Urothelium cell line (cell line): Measurements from ENCODE around the gene TSFM.

ENCODE experiments used
- DNase-seq: peaks from one replicate; pipeline ENCODE4 v3.0.0; 2011; ENCODE audit warnings: low spot score, mixed read lengths
- FAIRE-seq: peaks from 2 replicates; lab custom pipeline; 2011; peaks lifted over from hg19 to GRCh38; lab: Jason Lieb, UNC

TSFM gene

DNA sequence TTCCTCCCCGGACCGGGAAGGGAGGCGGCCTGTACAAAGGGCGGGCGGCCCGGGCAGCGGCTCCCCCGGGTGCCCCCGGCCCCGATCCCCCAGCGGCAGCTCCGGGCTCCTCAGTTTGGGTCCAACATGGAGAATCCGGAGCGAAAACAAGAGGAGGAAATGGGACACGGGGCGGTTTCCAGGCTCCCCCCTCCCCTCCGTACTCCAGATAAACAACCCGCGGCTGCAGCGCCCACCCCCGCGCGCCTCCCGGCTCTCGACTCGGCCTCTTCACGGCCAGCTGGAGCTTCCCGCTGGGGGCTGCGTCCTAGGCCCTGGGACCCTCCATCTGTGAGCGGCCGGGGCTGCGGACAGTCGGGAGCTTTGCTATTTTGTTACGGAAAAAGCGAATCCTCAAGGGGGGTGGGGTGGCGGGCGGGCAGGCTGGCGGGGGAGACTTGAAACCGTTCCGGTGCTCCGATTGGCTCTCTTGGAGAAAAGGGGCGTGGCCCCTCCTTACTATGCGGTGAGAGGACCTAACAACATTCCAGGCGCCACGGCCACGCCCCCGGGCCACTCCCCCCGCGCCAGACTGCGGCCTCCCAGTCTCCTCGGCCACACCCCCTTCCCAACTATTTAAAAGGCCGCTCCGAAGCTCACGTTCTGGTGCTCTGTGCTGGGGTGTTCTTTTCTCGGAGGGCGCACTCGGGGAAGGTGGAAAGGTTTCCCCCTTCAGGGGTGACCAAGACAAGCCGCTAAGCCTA is 64.2 kb downstream of the TSFM start, which contains the start of gene CTDSP2:
CTDSP2 (minus strand) TSS at position 153 of the 743 bp plus-strand sequence. CDS start 294 bp downstream, outside the sequence.
- DNase-seq (peak; percentile 100), FAIRE-seq (no peak)
